Activated CD4-positive, alpha-beta T cell treated with anti-CD3 and anti-CD28 coated beads, Interleukin-2, amount 50 U/mL, for 48 hours (primary cell): ENCODE measurements around the gene KBTBD12.

ENCODE experiments used
- DNase-seq, 2 experiments: peaks; one replicate each; pipeline ENCODE4 v3.0.0-alpha.2; 2020

Gene KBTBD12

DNA sequence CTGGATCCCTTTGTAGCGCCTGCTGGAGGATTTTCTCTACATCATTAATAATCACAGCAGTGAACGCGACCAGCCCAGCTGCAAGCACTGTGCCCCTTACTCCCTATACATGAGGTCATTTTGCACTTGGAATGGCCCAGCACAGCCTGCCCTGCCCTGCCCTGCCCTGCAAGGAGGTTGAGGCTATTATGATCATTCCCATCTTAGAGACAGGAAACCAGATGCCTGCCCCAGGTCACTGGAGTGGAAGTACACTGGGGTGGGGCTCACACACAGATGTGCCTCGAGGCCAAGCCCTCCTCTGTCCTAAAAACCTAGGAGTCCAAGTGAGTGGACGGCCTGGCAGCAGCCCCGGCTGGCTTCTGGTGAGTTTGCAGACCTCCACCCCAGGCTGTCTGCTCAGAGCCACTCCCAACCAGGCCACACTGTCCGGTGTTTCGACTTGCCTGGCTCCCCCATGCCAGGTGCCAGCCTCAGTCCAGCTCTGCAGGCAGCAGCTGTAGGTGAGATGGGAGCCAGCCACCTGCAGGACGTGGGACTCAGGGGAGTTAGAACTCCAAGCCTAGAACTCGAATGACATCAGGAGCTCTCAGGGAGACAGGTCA, 106.8 kb downstream of the KBTBD12 start:
- DNase-seq = no peak

DNA sequence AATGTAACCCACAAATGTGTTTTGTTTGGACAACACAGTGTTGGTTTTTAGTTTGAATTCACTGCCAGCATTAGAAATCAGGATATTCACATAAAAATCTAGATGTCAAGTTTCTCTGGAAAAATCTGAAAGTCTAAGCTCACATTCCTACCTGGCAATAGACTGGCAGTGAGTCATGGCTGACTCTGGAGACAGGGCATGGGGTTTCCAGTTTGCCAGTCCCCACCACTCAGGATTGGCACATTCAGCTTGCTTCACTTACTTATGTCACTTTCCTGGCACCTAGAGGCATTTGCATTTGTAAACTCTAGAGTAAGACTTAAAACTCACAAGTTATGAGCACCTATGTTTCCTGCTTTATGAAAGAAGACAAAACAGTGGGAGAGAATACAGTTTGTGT, 118.1 kb downstream of the KBTBD12 start:
- DNase-seq = no peak

DNA sequence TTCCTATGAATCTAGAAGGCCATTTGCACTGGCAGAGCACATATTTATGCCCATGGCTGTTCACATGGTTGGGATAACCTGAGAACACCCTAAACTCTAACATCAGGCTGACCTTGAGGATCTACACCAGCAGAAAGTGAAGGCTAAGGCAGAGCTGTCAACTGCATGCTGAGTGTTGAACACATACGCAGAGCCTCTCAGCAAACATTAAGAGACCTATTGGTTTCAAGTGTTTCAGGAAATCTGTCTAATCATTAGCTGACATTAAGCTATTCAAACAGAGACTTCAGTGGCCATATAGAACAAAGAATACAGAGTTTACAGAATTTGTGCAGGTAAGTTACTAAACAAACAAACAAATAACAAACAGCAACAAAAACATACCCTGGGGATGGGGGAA, 121.1 kb downstream of the KBTBD12 start:
- DNase-seq = no peak
